Fibroblast of skin of left quadriceps (primary cell): ENCODE measurements around the gene FAM131B.
A peak's percentile ranks its signal among the peaks of the same experiment; 100 is the strongest.
"Not testable (repeated sequence)": the region's sequence is repeated elsewhere in the genome, so short reads cannot be mapped to it uniquely, and the experiment has no call there.

Experiments used
- DNase-seq, 2 experiments: peaks; one replicate each; pipeline ENCODE4 v3.0.0-alpha.2; 2013; ENCODE audit warnings: low read depth in 2 of 2

The FAM131B gene

DNA sequence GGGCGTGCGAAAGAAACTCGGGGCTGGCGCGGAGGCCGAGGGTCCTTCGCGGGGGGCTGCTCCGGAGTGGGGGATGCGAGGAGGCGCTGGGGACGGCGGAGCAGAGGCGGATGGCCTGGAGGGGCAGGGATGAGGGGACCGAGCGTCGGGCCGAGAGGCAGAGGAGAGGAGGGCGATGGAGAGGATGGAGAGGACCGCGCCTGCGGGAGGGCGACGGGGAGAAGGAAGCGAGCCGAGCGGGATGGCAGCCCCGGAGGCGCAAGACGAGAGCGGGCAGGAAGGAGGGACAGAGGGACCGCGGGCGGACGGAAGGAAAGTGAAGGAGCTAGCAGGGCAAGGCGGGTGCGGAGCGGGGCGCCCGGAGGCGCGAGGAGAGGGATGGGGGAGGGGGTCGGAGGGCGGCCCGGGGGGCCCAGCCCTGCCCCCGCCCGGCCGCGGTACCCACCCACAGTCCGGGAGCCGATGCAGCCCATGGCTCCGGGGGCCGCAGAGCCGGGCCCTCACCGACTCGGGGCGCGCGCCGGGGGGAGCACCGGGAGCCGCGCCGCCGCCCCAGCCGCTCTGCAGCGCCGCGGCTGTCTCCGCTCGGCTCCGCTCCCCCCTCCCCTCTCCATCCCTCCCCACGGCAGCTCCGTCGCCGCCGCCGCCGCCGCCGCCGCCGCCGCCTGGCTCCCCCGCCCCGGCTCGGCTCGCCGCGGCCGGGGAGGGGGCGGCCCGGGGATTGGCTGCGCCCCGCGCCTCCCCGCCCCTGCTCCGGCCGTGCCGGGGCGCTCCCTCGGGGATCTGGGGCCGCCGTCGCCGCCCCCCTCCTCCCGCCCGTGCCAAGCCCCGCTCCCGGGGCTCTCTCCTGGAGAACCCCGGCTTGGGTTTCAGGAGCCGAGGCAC, at the start of gene FAM131B:
TSS of gene FAM131B (minus strand) at position 583 of the 885 bp plus-strand sequence. CDS start at position 473, 110 bp downstream.
- DNase-seq, result no peak

- no peak for DNase-seq
These were observed 49.6 kb upstream of the FAM131B start for GRCh38 chr7:143411976-143412708.

DNA sequence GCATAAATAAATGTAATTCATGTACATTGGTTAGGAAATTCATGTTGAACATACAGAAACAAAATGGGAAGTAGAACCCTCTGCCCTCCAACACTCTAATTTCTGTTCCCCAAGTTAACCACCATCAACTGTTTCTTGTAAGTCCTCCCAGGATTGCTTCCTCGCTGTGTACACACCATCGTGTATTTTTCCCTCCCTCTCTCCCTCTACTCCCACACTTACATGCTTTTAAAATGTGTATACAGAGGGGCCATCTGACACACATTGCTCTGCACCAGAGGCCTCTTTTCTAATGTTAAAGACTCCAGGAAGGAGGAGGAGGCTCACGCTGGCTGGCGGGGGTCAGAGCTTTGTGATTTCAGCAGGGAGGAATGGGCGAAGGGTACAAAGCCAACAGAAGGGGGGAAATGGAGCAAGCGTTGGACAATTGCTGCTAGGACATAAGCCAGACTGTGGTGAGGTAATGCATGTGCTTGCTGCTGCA, 48.0 kb upstream of the FAM131B start:
- DNase-seq, result peak in 1 of 2 experiments; percentile 41

DNA sequence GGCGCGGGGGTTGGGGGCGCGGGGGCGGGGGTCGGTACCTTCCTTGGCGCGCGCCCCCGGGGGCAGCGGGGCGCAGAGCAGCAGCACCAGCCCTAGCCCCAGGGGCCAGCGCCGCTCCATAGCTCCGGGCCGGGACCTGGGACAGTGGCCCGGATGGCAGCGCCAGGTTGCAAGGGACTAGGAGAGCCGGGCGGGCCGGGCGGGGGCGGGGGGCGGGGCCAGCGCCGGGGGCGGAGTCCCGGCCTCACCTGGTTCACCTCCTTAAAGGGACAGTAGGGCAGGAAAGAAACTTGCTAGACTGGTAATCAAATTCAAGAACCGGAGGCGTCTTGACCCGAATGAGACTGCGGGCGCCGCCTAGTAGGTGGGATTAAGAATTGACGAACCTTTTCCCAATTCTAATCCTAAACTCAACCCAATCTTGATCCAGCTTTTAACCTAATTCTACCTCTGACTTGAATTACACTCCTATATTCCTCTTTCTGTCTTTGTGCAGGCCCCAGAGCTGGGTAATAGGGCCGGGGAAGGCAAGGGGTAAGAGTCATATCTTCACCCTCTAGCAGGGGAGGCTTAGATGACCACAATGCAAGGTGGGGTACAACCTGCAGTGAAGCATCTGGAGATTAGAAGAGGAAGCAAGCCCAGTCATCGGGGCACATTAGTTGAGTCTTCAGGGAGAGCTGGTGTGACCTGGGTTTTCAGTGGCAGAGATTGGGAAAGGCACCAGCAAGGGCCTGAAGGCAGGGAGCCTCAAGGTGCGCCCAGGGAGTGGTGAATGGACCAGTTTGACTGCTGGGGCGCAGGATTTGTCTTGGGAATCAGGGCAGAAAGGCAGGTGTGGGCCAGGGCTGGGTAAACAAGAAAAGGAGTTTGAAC, 46.4 kb upstream of the FAM131B start, which contains the start of gene EPHA1:
TSS of gene EPHA1 (minus strand) at position 171 of the 876 bp plus-strand sequence. CDS start at position 120, 51 bp downstream.
- DNase-seq, result no peak

- no peak for DNase-seq
These were observed 45.8 kb upstream of the FAM131B start for GRCh38 chr7:143408252-143408685.

DNA sequence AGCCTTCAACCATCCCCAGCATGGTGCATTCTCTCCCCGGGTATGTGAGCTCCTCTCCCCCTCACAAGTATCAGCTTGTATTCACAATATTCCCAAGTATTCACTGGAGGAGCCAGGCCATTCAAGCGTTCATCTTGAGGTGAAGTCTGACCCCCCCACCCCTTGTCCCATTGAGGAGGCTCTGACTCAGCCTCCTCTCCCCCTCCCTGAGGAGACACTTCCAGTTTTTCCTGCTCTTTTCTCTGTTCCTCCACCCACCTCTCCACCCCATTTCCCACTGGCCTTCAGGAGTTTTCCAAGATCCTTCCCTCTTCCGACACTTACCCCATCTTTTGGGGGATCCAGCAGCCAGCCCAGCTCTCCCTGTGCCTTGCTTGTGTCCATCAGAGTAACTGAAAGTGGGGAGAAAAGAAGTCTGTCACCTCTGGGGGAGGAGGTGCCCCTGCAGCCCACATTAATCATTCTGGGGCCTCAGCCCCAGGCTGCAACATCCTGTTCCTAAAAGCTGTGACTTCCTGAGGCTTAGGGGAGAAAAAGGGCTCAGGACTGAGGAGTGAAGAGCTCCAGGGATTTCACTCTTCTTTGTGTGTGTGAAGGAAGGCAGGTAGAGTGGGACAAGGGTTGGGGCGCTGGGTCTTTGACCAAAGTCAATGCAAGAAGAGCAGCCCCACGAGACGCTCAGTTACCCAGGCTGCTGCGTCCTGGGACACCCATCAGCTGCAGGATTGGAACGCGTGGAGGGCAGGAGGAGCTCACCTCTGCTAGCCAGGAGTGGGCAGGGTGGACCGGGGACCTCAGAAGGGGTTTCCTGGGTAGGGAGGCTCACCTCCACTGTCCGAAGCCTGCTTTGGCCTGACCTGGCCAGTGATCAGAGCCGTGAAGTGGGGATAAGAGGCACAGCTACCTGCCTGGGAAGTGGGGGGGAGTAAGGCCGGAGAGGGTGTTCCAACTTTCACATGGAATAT, 45.1 kb upstream of the FAM131B start:
- DNase-seq, result no peak

GRCh38 chr7:143406002-143406357, 43.5 kb upstream of the FAM131B start:
- no peak for DNase-seq

DNA sequence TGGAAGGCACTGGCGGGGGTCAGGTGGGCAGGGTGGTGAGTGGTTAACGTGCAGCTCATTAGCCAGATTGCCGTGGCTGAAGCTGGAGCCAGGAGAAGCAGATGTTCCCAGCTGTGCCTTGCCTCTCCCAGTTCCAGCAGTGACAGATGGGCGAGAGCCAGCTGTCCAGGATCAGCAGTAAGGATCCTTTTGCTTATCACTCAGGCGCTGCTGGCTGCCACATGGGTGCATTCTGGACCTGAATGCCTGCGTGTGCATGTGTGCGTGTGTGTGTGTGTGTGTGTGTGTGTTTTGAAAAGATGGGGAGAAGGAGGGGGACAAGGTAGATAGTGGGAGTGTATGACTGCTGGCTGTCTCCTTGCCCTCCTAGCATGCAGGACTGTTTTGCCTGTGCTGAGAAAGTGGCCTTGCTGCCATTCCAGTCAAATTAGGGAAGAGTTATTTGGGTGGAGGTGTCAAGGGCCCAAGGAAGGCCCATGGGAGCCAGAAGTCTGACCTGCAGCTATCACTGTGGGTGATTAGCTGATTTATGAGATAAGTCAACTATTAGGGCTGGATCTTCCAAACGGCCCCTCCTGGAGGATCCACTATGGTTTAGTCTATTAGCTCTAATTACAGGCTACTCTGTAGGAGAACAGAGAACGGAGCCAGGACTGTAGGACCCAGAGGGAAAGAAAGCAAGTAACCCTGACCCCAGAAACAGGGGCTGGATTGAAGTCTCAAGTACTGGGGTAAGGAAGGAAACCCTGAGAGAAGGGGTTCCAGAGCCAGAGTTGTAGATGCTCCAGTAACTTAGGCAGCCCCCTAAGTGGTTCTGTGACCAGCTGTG, 42.9 kb upstream of the FAM131B start:
- DNase-seq, result no peak

DNA sequence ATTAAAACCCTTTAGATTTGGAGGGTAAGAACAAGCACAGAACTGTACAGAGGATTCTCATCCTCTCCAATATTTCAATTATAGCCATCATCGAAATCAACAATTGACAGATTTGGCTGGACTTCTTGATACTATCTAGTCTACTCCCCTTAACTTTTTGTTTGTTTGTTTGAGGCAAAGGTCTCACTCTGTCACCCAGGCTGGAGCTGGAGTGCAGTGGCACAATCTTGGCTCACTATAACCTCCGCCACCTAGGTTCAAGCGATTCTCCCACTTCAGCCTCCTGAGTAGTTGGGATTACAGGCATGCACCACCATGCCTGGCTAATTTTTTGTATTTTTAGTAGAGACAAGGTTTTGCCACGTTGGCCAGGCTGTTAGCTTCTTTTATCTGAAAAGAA, 39.7 kb upstream of the FAM131B start:
- not testable (repeated sequence) for DNase-seq

- no peak for DNase-seq
These were observed 38.8 kb upstream of the FAM131B start for GRCh38 chr7:143401265-143401664.

- DNase-seq, result no peak
These were observed 37.1 kb upstream of the FAM131B start for GRCh38 chr7:143399642-143400041.

DNA sequence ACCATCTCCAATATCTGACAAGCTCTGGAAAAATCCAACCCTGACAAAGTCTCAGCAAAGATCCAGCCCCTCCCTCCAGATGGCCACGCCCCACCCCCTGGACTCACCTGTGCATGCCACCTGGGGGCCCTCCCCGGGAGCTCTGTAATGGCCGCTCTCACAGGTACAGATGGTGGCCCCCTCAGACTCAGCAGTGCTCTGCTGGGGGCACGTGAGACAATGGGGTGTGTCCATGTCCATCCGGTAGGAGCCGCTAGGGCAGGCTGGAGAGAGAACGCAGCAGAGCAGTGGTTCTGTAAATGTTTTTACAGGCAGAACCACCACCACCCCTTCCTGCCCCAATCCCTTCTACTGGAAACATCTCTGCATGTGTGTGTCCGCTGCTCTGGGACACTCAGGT, 36.6 kb upstream of the FAM131B start:
- no peak for DNase-seq

- no peak for DNase-seq
These were observed 36.1 kb upstream of the FAM131B start for GRCh38 chr7:143398616-143399015.

- no peak for DNase-seq
These were observed 35.4 kb upstream of the FAM131B start for GRCh38 chr7:143397710-143398530.

DNA sequence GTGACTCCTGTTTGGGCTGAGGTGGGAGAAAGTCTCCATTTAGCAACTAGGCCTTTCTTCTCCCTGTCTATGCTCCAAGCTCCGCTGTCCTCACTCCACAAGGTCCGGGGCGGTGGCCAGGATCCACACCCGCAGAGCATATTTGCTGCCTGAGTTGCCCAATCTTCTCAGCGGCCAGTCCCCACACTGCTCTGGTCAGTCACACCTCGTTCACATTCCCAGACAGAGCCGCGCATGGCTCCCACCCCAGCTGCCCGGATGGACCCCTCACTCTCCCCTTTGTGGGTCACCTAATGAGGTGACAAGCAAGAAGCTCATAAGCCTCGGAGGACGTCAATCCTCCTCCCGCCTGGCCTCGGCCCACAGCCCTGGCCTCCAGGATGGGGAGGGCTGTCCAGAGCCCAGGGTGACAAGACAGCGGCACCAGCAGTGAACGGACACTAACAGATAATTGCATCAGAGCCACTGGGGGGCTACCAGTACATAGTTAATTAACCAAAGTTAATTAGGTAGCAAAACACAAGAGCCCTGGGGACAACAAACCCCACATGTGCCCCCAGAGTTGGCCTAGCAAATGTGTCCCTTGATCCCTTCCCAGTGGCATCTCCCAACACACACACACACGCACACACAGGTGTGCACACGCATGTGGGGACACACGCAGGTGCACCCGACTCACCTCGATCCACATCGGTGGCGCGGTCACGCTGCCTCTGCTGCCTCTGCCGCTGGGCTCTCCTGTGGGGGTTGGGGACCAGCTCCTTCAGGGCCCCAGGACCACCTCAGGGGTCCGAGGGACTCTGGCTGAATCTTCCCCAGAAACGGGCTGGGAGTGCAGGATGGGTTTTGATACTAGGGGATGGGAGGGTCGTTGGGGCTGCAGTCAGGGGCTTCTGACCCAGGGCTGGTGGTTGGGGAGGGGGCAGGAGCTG, 34.4 kb upstream of the FAM131B start:
- DNase-seq, result no peak

DNA sequence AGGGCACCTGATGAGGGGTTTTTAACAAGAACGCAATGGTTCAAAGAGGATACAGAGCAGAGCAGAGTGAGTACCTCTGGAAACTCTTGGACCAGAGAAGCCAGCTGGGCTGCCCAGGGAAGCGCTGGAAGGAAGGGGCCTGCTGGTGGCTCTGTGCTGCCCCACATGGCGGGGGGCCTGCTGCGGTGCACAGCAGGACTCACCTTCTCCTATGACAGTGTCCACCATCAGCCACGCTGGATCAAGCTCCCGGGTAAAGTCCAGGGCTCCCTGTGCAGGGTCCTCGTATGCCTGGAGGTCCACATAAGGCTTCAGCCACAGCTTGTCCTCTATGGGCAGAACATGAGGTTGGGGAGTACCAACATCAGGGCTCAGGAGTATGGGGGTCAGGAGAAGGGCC, 33.7 kb upstream of the FAM131B start:
- no peak for DNase-seq
